Measurements from ENCODE around the gene TRPM3. TPM values are rescaled to one million over a fixed set of nuclear protein-coding genes. Genes with fewer than 3 reads are reported as not detected.

The TRPM3 gene
- polyA plus RNA-seq, 3 donors from 2014 or later, result not detected

- Mint-ChIP-seq H3K4me3 (no peak overlapping the region), H3K36me3 (no peaks in the 10 kb centered on the region), H3K27ac (no peak overlapping the region), H3K27me3 (ENCODE audit: low read depth in 3 of 3) (peaks cover 0 to 6% (median 2%) of the 10 kb centered on the region in 3 donors), H3K9me3 (no peaks in the 10 kb centered on the region), H3K4me1 (peaks cover 31 to 43% of the 10 kb centered on the region in 2 donors)
- DNase-seq, result no peak
Observed at GRCh38 chr9:70609011-70609410, 512.4 kb downstream of the TRPM3 start.

- Mint-ChIP-seq H3K27me3 (ENCODE audit: low read depth in 3 of 3) (peaks cover 0 to 4% (median 2%) of the 10 kb centered on the region in 3 donors), H3K36me3 (no peaks in the 10 kb centered on the region), H3K9me3 (no peaks in the 10 kb centered on the region), H3K4me3 (no peak overlapping the region), H3K27ac (peak overlapping the region in 4 of 6 donors; percentile 18 to 53 (median 45)), H3K4me1 (peaks cover 31 to 43% of the 10 kb centered on the region in 2 donors)
- no peak for DNase-seq
Observed at GRCh38 chr9:70607926-70608325, 513.5 kb downstream of the TRPM3 start.

DNA sequence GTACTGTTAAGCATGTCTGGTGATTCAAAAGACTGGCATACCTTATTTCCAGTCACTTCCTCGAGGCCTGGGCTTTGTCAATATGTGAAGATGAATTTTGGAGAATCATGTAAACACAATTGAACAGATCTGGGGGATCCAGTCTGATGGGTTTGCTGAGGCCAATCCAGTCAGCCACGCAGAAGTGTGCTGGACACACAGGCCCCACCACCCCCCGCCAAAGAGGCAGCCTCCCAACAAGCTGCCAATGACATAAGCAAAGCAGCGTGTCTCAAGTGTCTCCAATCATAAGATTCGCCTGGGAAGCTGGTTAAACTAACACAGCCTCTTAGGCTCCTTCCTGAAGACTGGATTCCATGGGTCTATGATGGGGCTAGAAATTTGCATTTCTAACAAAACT, 514.1 kb downstream of the TRPM3 start:
- H3K9me3 Mint-ChIP-seq, result no peaks in the 10 kb centered on the region
- no peak for DNase-seq
- peaks cover 31 to 43% of the 10 kb centered on the region in 2 donors for H3K4me1 Mint-ChIP-seq
- no peak overlapping the region for H3K4me3 Mint-ChIP-seq
- no peak overlapping the region for H3K27ac Mint-ChIP-seq
- no peaks in the 10 kb centered on the region for H3K36me3 Mint-ChIP-seq
- H3K27me3 Mint-ChIP-seq (ENCODE audit: low read depth in 3 of 3), result peaks cover 0 to 4% (median 3%) of the 10 kb centered on the region in 3 donors

DNA sequence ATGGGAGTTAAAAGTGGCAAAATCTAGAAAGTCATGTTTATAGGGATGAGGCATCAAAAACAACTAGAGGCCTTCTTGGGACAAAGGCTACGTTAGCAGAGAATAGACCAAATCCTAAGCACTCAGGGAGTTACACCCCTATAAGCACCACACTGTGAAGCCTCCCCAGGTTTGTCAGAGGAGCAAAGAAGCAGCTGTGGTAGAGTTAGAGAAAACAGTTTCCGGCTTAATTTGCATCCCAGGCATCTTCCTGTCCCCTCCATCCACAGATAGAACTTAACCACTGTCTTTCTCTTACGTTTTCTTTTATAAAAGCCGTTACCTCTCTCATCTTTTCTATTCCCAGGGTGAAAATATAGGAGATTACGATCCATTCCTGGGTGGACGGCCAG, 518.4 kb downstream of the TRPM3 start:
- Mint-ChIP-seq H3K4me1 (peaks cover 3 to 4% of the 10 kb centered on the region in 2 donors), H3K4me3 (no peak overlapping the region), H3K36me3 (no peaks in the 10 kb centered on the region), H3K27ac (no peak overlapping the region), H3K27me3 (ENCODE audit: low read depth in 3 of 3) (peaks cover 0 to 4% (median 2%) of the 10 kb centered on the region in 3 donors), H3K9me3 (no peaks in the 10 kb centered on the region)
- no peak for DNase-seq

GRCh38 chr9:70602321-70603019, 519.0 kb downstream of the TRPM3 start:
- Mint-ChIP-seq H3K27me3 (ENCODE audit: low read depth in 3 of 3) (peaks cover 0 to 2% (median 0%) of the 10 kb centered on the region in 3 donors), H3K36me3 (no peaks in the 10 kb centered on the region), H3K4me1 (no peaks in the 10 kb centered on the region), H3K27ac (no peak overlapping the region), H3K4me3 (no peak overlapping the region), H3K9me3 (no peaks in the 10 kb centered on the region)
- DNase-seq, result peak; percentile 37 to 51 (median 43)

- no peak overlapping the region for H3K4me3 Mint-ChIP-seq
- no peaks in the 10 kb centered on the region for H3K4me1 Mint-ChIP-seq
- no peak for DNase-seq
- H3K36me3 Mint-ChIP-seq, result no peaks in the 10 kb centered on the region
- no peak overlapping the region for H3K27ac Mint-ChIP-seq
- no peaks in the 10 kb centered on the region for H3K9me3 Mint-ChIP-seq
- peaks cover 0 to 2% (median 0%) of the 10 kb centered on the region in 3 donors for H3K27me3 Mint-ChIP-seq (ENCODE audit: low read depth in 3 of 3)
Observed at GRCh38 chr9:70601000-70601951, 520.1 kb downstream of the TRPM3 start.

- Mint-ChIP-seq H3K27ac (no peak overlapping the region), H3K9me3 (no peaks in the 10 kb centered on the region), H3K4me1 (no peaks in the 10 kb centered on the region)
Observed at GRCh38 chr9:70600506-70600905, 520.9 kb downstream of the TRPM3 start.

DNA sequence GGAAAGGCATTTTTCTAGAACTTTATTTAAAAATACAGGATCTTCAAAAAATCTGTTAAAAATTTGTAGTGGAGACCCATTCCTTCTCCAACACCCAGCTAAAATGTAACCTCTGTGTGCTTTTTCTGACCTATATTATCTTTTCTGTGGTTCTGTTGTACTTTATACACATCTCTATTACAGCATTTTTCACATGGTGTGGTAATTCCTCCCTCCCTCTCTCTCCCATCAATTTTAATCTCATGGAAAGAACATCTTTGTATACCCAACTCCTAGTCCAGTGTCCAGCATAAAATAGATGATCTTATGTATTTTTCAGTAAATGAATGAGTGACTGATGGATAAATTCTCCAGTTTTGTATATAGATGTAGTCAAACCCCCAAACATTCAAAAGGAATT, 523.5 kb downstream of the TRPM3 start:
- Mint-ChIP-seq H3K4me1 (no peaks in the 10 kb centered on the region), H3K4me3 (no peak overlapping the region), H3K9me3 (no peaks in the 10 kb centered on the region), H3K36me3 (no peaks in the 10 kb centered on the region), H3K27me3 (ENCODE audit: low read depth in 3 of 3) (peaks cover 0 to 4% (median 0%) of the 10 kb centered on the region in 3 donors), H3K27ac (no peak overlapping the region)
- DNase-seq, result no peak

More at GRCh38 chr9:70600506-70600905, 520.9 kb downstream of the TRPM3 start:
- Mint-ChIP-seq H3K4me3 (no peak overlapping the region), H3K36me3 (no peaks in the 10 kb centered on the region), H3K27me3 (ENCODE audit: low read depth in 3 of 3) (peaks cover 0 to 2% (median 0%) of the 10 kb centered on the region in 3 donors)
- DNase-seq, result no peak

DNA sequence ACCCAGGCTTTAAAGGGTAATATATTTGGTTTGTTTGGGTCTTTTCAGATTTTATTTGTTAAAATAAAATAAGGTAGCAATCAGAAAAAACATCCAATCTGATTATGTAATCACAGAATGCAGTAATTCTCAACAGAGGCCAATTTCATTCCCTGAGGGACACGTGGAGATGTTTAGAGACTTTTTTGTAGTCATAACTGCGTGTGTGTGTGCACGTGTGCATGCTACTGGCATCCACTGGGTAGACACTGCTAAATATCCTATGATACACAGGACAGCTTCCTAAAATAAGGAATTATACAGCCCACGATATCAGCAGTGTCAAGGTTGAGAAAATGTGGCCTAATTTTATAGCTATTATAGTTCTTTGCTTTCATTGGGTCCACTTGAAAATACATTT, 526.2 kb downstream of the TRPM3 start:
- no peak overlapping the region for H3K4me3 Mint-ChIP-seq
- H3K4me1 Mint-ChIP-seq, result no peaks in the 10 kb centered on the region
- no peak overlapping the region for H3K27ac Mint-ChIP-seq
- H3K9me3 Mint-ChIP-seq, result no peaks in the 10 kb centered on the region
- DNase-seq, result no peak
- peaks cover 0 to 3% (median 0%) of the 10 kb centered on the region in 3 donors for H3K27me3 Mint-ChIP-seq (ENCODE audit: low read depth in 3 of 3)
- H3K36me3 Mint-ChIP-seq, result no peaks in the 10 kb centered on the region

DNA sequence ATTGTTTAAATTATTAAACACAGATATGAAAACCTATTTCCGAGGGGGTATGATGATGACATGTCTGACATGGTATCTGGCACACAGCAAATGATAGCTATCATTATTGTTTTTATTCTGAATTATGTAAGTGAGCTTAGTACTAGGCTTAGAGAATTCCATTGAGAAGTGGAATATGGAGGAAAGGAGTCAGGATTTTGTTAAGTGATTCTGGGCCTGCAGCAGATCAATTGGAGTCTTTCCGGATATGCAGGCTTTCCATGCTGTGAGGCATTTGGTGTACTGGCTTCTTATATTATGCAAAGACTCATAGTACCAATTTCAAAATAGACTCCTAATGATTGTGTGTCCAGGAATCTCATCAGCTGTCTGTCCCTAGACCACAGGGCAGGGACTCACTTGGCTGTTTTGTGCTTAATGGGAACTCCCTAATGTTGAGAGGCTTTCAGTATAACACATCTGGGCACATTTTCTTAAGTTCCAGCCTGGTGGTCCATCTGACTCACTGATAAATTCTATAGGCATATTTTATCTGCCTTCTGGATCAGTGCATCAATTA, 527.0 kb downstream of the TRPM3 start:
- Mint-ChIP-seq H3K27ac (no peak overlapping the region), H3K36me3 (no peaks in the 10 kb centered on the region), H3K9me3 (no peaks in the 10 kb centered on the region), H3K27me3 (ENCODE audit: low read depth in 3 of 3) (peaks cover 0 to 3% (median 1%) of the 10 kb centered on the region in 3 donors), H3K4me1 (no peaks in the 10 kb centered on the region), H3K4me3 (no peak overlapping the region)
- DNase-seq, result no peak

DNA sequence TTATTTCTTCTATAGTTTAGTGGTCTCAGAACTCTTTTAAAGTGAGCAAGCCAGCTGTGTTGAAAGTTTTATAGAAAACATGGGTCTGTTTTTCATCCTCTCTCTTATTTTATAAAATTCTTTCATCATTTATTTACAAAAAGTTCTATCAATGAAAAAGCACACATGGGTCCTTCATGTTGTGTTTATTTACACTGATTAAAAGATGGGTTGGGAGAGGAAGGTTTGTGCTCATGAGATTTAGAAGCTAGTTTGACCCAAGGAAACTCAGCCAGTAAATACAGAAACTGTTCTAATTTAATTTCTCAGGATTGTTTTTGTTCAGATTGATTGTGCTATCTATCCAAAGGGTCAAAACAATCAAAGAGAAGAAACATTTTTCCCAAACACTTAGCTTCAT, 528.2 kb downstream of the TRPM3 start:
- H3K36me3 Mint-ChIP-seq, result no peaks in the 10 kb centered on the region
- no peaks in the 10 kb centered on the region for H3K9me3 Mint-ChIP-seq
- no peaks in the 10 kb centered on the region for H3K4me1 Mint-ChIP-seq
- H3K4me3 Mint-ChIP-seq, result no peak overlapping the region
- H3K27me3 Mint-ChIP-seq (ENCODE audit: low read depth in 3 of 3), result peaks cover 1 to 3% (median 2%) of the 10 kb centered on the region in 3 donors
- DNase-seq, result no peak
- H3K27ac Mint-ChIP-seq, result no peak overlapping the region

DNA sequence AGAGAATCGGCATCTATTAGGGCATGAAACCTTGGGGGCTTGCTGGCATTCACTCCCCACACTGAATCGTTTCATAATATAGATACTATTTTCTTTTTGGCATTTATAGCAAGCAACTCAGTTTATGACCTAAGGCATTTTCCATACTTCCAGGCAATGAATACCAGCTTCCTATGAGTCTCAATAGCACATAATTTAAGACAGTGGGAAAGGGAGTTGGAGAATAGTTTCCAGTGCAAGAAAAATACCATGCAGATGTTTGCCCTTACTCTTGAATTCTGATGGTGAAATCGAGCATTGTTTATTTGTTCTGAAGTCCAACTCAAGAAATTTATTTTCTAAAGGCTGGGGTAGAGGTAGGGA, 531.1 kb downstream of the TRPM3 start:
- H3K27ac Mint-ChIP-seq, result no peak overlapping the region
- no peaks in the 10 kb centered on the region for H3K4me1 Mint-ChIP-seq
- peaks cover 1 to 3% (median 2%) of the 10 kb centered on the region in 3 donors for H3K27me3 Mint-ChIP-seq (ENCODE audit: low read depth in 3 of 3)
- H3K9me3 Mint-ChIP-seq, result no peaks in the 10 kb centered on the region
- no peak overlapping the region for H3K4me3 Mint-ChIP-seq
- no peak for DNase-seq
- no peaks in the 10 kb centered on the region for H3K36me3 Mint-ChIP-seq

GRCh38 chr9:70589571-70590314, 531.7 kb downstream of the TRPM3 start:
- Mint-ChIP-seq H3K4me1 (no peaks in the 10 kb centered on the region), H3K4me3 (no peak overlapping the region), H3K27ac (no peak overlapping the region), H3K9me3 (no peaks in the 10 kb centered on the region), H3K27me3 (ENCODE audit: low read depth in 3 of 3) (peaks cover 1 to 3% (median 2%) of the 10 kb centered on the region in 3 donors), H3K36me3 (no peaks in the 10 kb centered on the region)
- no peak for DNase-seq

Data from immature natural killer cell (primary cell).